ENCODE measurements around the gene SMU1. TPM values are rescaled to one million over a fixed set of nuclear protein-coding genes. Genes with fewer than 3 reads are reported as not detected.

Gene SMU1
- total RNA-seq, 1 experiment from 2014 or later, result 30.5 TPM

DNA sequence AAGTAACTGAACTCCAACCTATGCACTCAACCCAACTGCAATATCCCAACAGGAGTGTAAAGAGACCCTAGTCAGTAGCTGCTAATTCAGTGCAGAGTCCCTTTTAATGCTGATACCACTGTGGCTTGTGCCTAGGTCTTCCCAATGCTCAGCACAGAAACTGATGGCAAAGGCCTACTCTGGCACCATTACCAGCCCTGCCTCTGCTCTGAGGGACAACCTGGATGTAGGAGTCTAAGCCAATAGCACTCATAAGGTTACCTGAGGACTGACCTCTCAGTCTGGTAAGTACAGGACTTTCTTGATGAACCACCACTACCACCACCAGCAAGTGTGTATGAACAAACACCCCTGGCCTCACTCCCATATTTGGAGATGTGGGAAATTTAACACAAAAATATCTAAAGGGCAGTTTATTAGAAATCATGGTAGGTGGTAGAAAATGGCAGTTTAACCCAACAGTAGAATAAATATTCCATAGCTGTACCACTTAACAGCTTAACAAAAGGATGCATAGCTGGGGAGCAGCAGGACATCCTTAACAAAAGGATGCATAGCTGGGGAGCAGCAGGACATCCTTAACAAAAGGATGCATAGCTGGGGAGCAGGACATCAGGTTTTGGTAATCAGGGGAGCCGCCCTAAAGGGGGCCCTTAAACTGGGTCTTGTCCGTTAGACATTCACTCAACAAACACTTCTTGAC is 62.4 kb downstream of the SMU1 start:
- intact Hi-C loops (cut with micrococcal nuclease), result no loop called here
- no peak overlapping the region for H3K9ac ChIP-seq (ENCODE audit: low read length)
- ChIA-PET RAD21 (ENCODE audit: low non-redundant PET in 1 of 2, low total read pairs in 2 of 2, uncharacterized antibody in 2 of 2, unreplicated experiment in 2 of 2) (no interaction called here), POLR2A (interaction anchor here (8.1 kb wide), 1 partner anchor 11 kb away, joined by 58 read pairs; the partner anchor contains the start of gene DNAJA1), CTCF (no interaction called here)
- H3K36me3 ChIP-seq (ENCODE audit: control insufficient read depth in 1 of 2, insufficient read depth in 2 of 2, low read length in 2 of 2), result no peaks in the 10 kb centered on the region
- peaks cover 9% of the 10 kb centered on the region for H3K79me2 ChIP-seq (ENCODE audit: insufficient read depth, low read length)
- no TSS peak for BruUV-seq (replicated peaks)
- DNase-seq (ENCODE audit: low read depth, low spot score), result no peak
- no peak overlapping the region for H3K4me3 ChIP-seq (replicated peaks in 1 of 2; ENCODE audit: low read depth in 1 of 2, low read length in 2 of 2)
- no peak for ATAC-seq
- H3K4me1 ChIP-seq (ENCODE audit: control insufficient read depth in 1 of 2, insufficient read depth in 2 of 2, low read length in 2 of 2), result no peaks in the 10 kb centered on the region
- H3K27ac ChIP-seq (ENCODE audit: low read depth, low read length), result no peak overlapping the region
- peaks cover 7% of the 10 kb centered on the region; the same call in 1 of the 2 replicates for H4K20me1 ChIP-seq (ENCODE audit: insufficient read depth)
- TF ChIP-seq EGR1 (IDR thresholded peaks at IDR 0.05; ENCODE audit: low read depth) (no peak), EZH2 (IDR thresholded peaks at IDR 0.05) (no peak), ATF3 (IDR thresholded peaks at IDR 0.05) (no peak), TCF7L2 (IDR thresholded peaks at IDR 0.05; ENCODE audit: borderline replicate concordance, extremely low read depth, insufficient read depth, insufficient read length) (no peak), JUND (IDR thresholded peaks at IDR 0.05) (no peak), EZH2phosphoT487 (IDR thresholded peaks at IDR 0.05; ENCODE audit: borderline replicate concordance) (no peak), RAD21 (IDR thresholded peaks at IDR 0.05; ENCODE audit: low read depth) (no peak), ZFX (IDR thresholded peaks at IDR 0.05) (no peak), MAX (IDR thresholded peaks at IDR 0.05) (no peak), SRF (IDR thresholded peaks at IDR 0.05; ENCODE audit: low read depth) (no peak), CBX3 (IDR thresholded peaks at IDR 0.05; ENCODE audit: low read depth) (no peak), CEBPB (IDR thresholded peaks at IDR 0.05; ENCODE audit: low read depth) (no peak), ZNF274 (IDR thresholded peaks at IDR 0.05; ENCODE audit: low read depth, low read length) (no peak)
- TF ChIP-seq, protein P1, sequence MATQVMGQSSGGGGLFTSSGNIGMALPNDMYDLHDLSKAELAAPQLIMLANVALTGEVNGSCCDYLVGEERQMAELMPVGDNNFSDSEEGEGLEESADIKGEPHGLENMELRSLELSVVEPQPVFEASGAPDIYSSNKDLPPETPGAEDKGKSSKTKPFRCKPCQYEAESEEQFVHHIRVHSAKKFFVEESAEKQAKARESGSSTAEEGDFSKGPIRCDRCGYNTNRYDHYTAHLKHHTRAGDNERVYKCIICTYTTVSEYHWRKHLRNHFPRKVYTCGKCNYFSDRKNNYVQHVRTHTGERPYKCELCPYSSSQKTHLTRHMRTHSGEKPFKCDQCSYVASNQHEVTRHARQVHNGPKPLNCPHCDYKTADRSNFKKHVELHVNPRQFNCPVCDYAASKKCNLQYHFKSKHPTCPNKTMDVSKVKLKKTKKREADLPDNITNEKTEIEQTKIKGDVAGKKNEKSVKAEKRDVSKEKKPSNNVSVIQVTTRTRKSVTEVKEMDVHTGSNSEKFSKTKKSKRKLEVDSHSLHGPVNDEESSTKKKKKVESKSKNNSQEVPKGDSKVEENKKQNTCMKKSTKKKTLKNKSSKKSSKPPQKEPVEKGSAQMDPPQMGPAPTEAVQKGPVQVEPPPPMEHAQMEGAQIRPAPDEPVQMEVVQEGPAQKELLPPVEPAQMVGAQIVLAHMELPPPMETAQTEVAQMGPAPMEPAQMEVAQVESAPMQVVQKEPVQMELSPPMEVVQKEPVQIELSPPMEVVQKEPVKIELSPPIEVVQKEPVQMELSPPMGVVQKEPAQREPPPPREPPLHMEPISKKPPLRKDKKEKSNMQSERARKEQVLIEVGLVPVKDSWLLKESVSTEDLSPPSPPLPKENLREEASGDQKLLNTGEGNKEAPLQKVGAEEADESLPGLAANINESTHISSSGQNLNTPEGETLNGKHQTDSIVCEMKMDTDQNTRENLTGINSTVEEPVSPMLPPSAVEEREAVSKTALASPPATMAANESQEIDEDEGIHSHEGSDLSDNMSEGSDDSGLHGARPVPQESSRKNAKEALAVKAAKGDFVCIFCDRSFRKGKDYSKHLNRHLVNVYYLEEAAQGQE (IDR thresholded peaks at IDR 0.05; ENCODE audit: low read depth), result no peak
- H3K9me2 ChIP-seq (ENCODE audit: insufficient read depth), result no peaks in the 10 kb centered on the region
- H3K27me3 ChIP-seq (ENCODE audit: insufficient read depth, low read length), result no peaks in the 10 kb centered on the region
- no peak overlapping the region for H2AFZ ChIP-seq (ENCODE audit: low read depth, low read length, poor library complexity, severe bottlenecking)
- no peak overlapping the region for H3K4me2 ChIP-seq (ENCODE audit: low read length)
- H3K9me3 ChIP-seq (ENCODE audit: control insufficient read depth in 1 of 2, insufficient read depth in 1 of 2, low read depth in 1 of 2, low read length in 2 of 2), result no peaks in the 10 kb centered on the region

Measured in HCT116 (cell line).